Nephron progenitor cell (in vitro differentiated cells): ENCODE results near the gene SSR1.
"Not testable (repeated sequence)": the region's sequence is repeated elsewhere in the genome, so short reads cannot be mapped to it uniquely, and the experiment has no call there.

Experiments
- DNase-seq: peaks from one replicate; pipeline ENCODE4 v3.0.0; 2021
- H3K27ac Mint-ChIP-seq: 2 replicates; pipeline ENCODE4 v1.8.0; 2021; ENCODE audit warnings: mild to moderate bottlenecking, moderate library complexity, mixed read lengths
- H3K27me3 Mint-ChIP-seq: 2 replicates; pipeline ENCODE4 v1.8.0; 2021; ENCODE audit warnings: mild to moderate bottlenecking, low read depth, mixed read lengths; ENCODE audit not compliant: poor library complexity
- H3K36me3 Mint-ChIP-seq: 2 replicates; pipeline ENCODE4 v1.8.0; 2021; ENCODE audit warnings: low read depth, mixed read lengths
- H3K4me1 Mint-ChIP-seq: 2 replicates; pipeline ENCODE4 v1.8.0; 2021; ENCODE audit warnings: mixed read lengths
- H3K4me3 Mint-ChIP-seq: 2 replicates; pipeline ENCODE4 v1.8.0; 2021; ENCODE audit warnings: mild to moderate bottlenecking, moderate library complexity, mixed read lengths
- H3K9me3 Mint-ChIP-seq: 2 replicates; pipeline ENCODE4 v1.8.0; 2021; ENCODE audit warnings: mild to moderate bottlenecking, moderate library complexity, mixed read lengths
- CTCF ChIP-seq: fragments of 200-600 bp; sonication (generic); IDR thresholded peaks from 2 replicates; pipeline ENCODE4 v1.5.0; 2021; ENCODE audit warnings: antibody characterized with exemption

The SSR1 gene

GRCh38 chr6:7285416-7285815 lies 27.6 kb downstream of the SSR1 start:
- DNase-seq = no peak
- Mint-ChIP-seq H3K27ac (peak overlapping the region; percentile 93), H3K4me3 (no peak overlapping the region), H3K9me3 (no peaks in the 10 kb centered on the region), H3K4me1 (peaks cover 13% of the 10 kb centered on the region), H3K36me3 (peaks cover 57% of the 10 kb centered on the region), H3K27me3 (no peaks in the 10 kb centered on the region)
- no peak for TF ChIP-seq CTCF

- Mint-ChIP-seq H3K9me3 (no peaks in the 10 kb centered on the region), H3K27ac (peak overlapping the region; percentile 77), H3K27me3 (peaks cover 6% of the 10 kb centered on the region), H3K36me3 (peaks cover 40% of the 10 kb centered on the region), H3K4me3 (no peak overlapping the region), H3K4me1 (peaks cover 13% of the 10 kb centered on the region)
- TF ChIP-seq CTCF = no peak
- no peak for DNase-seq
These were observed 29.3 kb downstream of the SSR1 start for GRCh38 chr6:7283676-7284075.

- no peak for DNase-seq
- Mint-ChIP-seq H3K4me3 (no peak overlapping the region), H3K27me3 (peaks cover 6% of the 10 kb centered on the region), H3K9me3 (no peaks in the 10 kb centered on the region), H3K36me3 (peaks cover 28% of the 10 kb centered on the region), H3K27ac (peak overlapping the region; percentile 68), H3K4me1 (peaks cover 18% of the 10 kb centered on the region)
- no peak for TF ChIP-seq CTCF
These were observed 30.7 kb downstream of the SSR1 start for GRCh38 chr6:7282097-7282906.

GRCh38 chr6:7276199-7276524 lies 36.8 kb downstream of the SSR1 start:
- DNase-seq = no peak
- Mint-ChIP-seq H3K4me1 (peaks cover 5% of the 10 kb centered on the region), H3K27ac (no peak overlapping the region), H3K36me3 (no peaks in the 10 kb centered on the region), H3K27me3 (peaks cover 6% of the 10 kb centered on the region), H3K9me3 (no peaks in the 10 kb centered on the region), H3K4me3 (no peak overlapping the region)
- TF ChIP-seq CTCF = no peak

DNA sequence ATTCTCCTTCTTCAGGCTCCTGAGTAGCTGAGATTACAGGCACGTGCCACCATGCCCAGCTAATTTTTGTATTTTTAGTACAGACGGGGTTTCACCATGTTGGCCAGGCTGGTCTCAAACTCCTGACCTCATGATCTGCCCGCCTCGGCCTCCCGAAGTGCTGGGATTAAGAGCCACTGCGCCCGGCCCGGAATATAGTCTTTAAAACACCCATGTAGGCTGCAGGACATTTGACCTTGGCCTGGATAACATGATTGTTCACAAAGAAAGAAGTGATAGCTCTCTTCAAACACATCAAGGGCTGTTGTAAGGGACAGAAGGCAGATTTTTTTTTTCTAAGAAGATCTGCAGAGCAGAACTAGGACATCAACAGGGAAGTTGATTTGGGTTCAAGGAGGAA lies 38.5 kb downstream of the SSR1 start:
- not testable (repeated sequence) for H3K9me3 Mint-ChIP-seq

GRCh38 chr6:7273709-7274108 lies 39.3 kb downstream of the SSR1 start:
- Mint-ChIP-seq H3K4me1 (peaks cover 10% of the 10 kb centered on the region), H3K4me3 (no peak overlapping the region), H3K27me3 (peaks cover 2% of the 10 kb centered on the region), H3K27ac (no peak overlapping the region), H3K36me3 (no peaks in the 10 kb centered on the region), H3K9me3 (no peaks in the 10 kb centered on the region)
- TF ChIP-seq CTCF = no peak
- DNase-seq = no peak

More for the DNA sequence above, 38.5 kb downstream of the SSR1 start:
- H3K27ac Mint-ChIP-seq, H3K4me3 Mint-ChIP-seq, DNase-seq, H3K27me3 Mint-ChIP-seq, H3K36me3 Mint-ChIP-seq, H3K4me1 Mint-ChIP-seq: not testable (repeated sequence)
